Measurements from ENCODE around the gene TUBA4A. TPM values are rescaled to one million over a fixed set of nuclear protein-coding genes. Genes with fewer than 3 reads are reported as not detected.

TUBA4A gene
- total and polyA plus RNA-seq, 10 donors = 60.2 to 120 (median 73.4) TPM

- peak overlapping the region; percentile 88 to 99 (median 97) for H3K27ac ChIP-seq
- WGBS, 5 donors = 0 to 5% (median 2%) methylated on average over 3 to 19 of the region's 19 CpGs
- no peaks in the 10 kb centered on the region for H3K9me3 ChIP-seq
- TF ChIP-seq POLR2AphosphoS5 (IDR thresholded peaks at IDR 0.05) (no peak), CTCF (IDR thresholded peaks at IDR 0.05 in 8 of 11, conservative IDR thresholded peaks at IDR 0.05 in 3 of 11) (no peak), POLR2A (IDR thresholded peaks at IDR 0.05) (no peak)
- intact Hi-C loops (cut with DNase I; ENCODE audit: low total_unique reads) = loop anchor here (5.0 kb wide), 1 partner anchor 48 kb away; the partner anchor contains the start of gene DNAJB2
- peak overlapping the region; percentile 56 to 79 (median 73) for H3K4me3 ChIP-seq
- H3K27me3 ChIP-seq (replicated peaks in 1 of 7) = no peaks in the 10 kb centered on the region
- H3K4me1 ChIP-seq = peaks cover 18 to 80% (median 50%) of the 10 kb centered on the region in 6 donors
- H3K36me3 ChIP-seq = peaks cover 0 to 69% (median 48%) of the 10 kb centered on the region in 6 donors
- DNase-seq = peak; percentile 94
These were observed 24.8 kb downstream of the TUBA4A start for GRCh38 chr2:219228911-219229304.

DNA sequence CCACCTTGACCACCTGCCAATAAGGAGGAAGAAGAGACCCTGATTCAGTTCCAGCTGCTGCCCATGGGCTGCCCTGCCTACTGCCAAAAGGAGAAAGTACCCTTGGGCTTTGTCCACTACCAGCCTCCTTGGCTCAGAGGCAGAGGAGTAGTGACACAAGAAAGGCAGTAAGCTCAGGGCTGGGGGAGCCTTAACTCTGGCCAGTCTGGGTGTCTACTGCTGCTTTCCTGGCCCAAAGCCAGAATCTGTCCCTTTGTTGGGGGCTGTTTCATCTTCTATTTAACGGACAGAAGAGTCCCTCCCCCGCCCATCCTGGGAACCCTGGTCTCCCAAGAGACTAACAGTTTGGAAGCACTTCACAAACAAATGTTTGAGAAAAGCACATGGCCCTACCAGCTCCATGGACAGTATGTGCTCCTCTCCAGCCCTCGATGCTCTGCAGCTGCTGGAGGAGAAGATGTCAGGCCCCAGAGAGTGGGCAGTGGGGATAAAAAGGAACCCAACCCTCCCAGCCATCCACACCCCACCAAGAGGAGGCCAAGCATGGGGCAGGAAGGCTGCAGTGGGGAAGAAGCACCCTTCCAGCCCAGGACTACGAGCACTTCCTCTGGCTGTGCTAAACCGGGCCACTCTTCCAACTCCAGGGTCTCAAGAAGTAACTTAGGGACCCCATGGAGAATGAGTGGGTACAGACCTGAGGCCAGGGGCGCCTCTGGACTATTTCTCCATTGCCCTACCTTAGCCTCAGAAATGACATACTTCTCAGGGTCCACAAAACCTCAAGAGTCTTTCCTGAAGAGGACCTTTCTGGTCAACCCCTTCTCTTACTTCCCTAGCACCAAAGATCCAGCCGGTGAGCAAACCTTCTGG lies 25.4 kb downstream of the TUBA4A start:
- H3K4me1 ChIP-seq = peaks cover 18 to 81% (median 50%) of the 10 kb centered on the region in 6 donors
- DNase-seq = no peak
- peak overlapping the region; percentile 56 to 79 (median 73) for H3K4me3 ChIP-seq
- peak overlapping the region; percentile 88 to 99 (median 97) for H3K27ac ChIP-seq
- peaks cover 0 to 69% (median 48%) of the 10 kb centered on the region in 6 donors for H3K36me3 ChIP-seq
- WGBS, 5 donors = 34 to 42% (median 36%) methylated on average over 7 of the region's 7 CpGs
- intact Hi-C loops (cut with DNase I; ENCODE audit: low total_unique reads) = loop anchor here (5.0 kb wide), 1 partner anchor 49 kb away; the partner anchor contains the start of gene DNAJB2
- TF ChIP-seq CTCF (IDR thresholded peaks at IDR 0.05 in 8 of 11, conservative IDR thresholded peaks at IDR 0.05 in 3 of 11) (no peak), POLR2AphosphoS5 (IDR thresholded peaks at IDR 0.05) (no peak), POLR2A (IDR thresholded peaks at IDR 0.05) (no peak)
- H3K9me3 ChIP-seq = no peaks in the 10 kb centered on the region
- no peaks in the 10 kb centered on the region for H3K27me3 ChIP-seq (replicated peaks in 1 of 7)

DNA sequence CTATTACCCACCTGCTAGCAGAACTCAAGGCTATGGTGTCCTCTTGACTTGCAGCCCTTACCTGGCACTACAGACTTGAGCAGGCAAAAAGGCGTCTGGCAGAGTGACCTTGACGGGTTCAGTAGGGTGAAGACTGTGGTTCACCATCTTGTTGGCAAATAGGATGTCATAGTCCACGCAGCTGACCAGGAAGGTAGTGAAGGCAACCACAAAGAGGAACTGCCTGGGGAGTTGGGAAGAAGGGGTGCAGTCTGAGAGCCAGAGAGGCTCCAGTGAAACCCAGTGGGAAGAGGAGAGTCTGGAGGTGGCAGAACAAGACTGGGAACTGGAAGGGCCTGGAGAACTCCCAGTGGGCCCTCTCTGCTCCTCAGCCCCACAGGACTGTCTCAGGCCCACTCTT lies 28.4 kb downstream of the TUBA4A start:
- Histone ChIP-seq H3K27ac (peak overlapping the region in 5 of 8 donors; percentile 26 to 72 (median 67)), H3K9me3 (no peaks in the 10 kb centered on the region), H3K27me3 (replicated peaks in 1 of 7) (no peaks in the 10 kb centered on the region), H3K4me1 (peaks cover 12 to 66% (median 36%) of the 10 kb centered on the region in 6 donors), H3K36me3 (peaks cover 0 to 75% (median 62%) of the 10 kb centered on the region in 6 donors), H3K4me3 (peak overlapping the region in 1 of 8 donors; percentile 2)
- WGBS, 5 donors = 42 to 74% (median 52%) methylated on average over 3 of the region's 3 CpGs
- DNase-seq = no peak
- TF ChIP-seq CTCF (IDR thresholded peaks at IDR 0.05 in 8 of 11, conservative IDR thresholded peaks at IDR 0.05 in 3 of 11) (no peak), POLR2AphosphoS5 (IDR thresholded peaks at IDR 0.05) (peak in 1 of 3 donors; percentile 61), POLR2A (IDR thresholded peaks at IDR 0.05) (no peak)
- intact Hi-C loops (cut with DNase I; ENCODE audit: low total_unique reads) = loop anchor here (5.0 kb wide), 1 partner anchor 52 kb away; the partner anchor contains the start of gene DNAJB2

All from spleen (tissue), 11 donors.